Measurements from ENCODE around the gene TSPAN5. TPM values are rescaled to one million over a fixed set of nuclear protein-coding genes. Genes with fewer than 3 reads are reported as not detected.

The TSPAN5 gene
- total and polyA plus RNA-seq, 9 of the 15 experiments (the other 6 are each of a cell fraction or from before 2014, with no cell fraction given) = 0.58 to 6.6 (median 0.73) TPM

DNA sequence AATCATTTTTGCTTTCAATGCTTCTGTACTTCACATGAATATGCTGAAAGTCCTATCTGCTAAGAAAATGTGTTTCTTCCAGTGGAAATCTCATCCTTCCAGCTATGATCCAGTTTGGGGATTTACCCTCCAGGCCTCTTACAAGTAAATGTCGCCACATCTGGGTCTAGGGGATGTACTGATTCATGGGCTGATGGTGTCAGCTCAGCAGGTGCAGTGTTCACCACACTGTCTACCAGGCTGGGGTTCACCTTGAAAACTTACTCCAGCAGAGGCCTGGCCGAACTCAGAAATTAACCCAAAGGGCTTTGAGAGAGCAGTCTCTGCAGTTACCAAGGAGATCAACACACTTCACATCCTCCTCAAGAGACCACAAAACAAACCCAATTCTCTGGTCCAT, 154.3 kb downstream of the TSPAN5 start:
- intact Hi-C loops (cut with micrococcal nuclease) (no loop called here), in situ Hi-C loops (cut with MboI) (no loop called here)
- FAIRE-seq = no peak
- H3K4me3 ChIP-seq = no peak overlapping the region
- H3K9ac ChIP-seq (ENCODE audit: insufficient read depth in 1 of 2, low read depth in 2 of 2, low read length in 2 of 2) = no peak overlapping the region
- H3K79me2 ChIP-seq (ENCODE audit: control insufficient read depth, insufficient read depth, low read length) = no peaks in the 10 kb centered on the region
- H3K36me3 ChIP-seq (ENCODE audit: control insufficient read depth, insufficient read depth, low read length) = no peaks in the 10 kb centered on the region
- BruUV-seq (replicated peaks) = no TSS peak
- CTCF ChIA-PET (ENCODE audit: low intra/inter-chr PET ratio) = no interaction called here
- no peaks in the 10 kb centered on the region for H3K9me3 ChIP-seq (replicated peaks; ENCODE audit: control insufficient read depth, insufficient read depth, low read depth, low read length)
- H3K27me3 ChIP-seq (ENCODE audit: control insufficient read depth in 2 of 2, insufficient read depth in 2 of 2, low read length in 2 of 2) = 0 out of 5 replicates have a peak, but pooled peaks cover 0 to 4% of the 10 kb centered on the region in 2 experiments
- no peaks in the 10 kb centered on the region for H3K9me1 ChIP-seq (ENCODE audit: control insufficient read depth, insufficient read depth, low read length)
- no peak overlapping the region for H2AFZ ChIP-seq (ENCODE audit: low read depth, low read length)
- no peak overlapping the region for H3K27ac ChIP-seq (ENCODE audit: extremely low read depth, low read depth, low read length)
- H3K4me1 ChIP-seq (replicated peaks in 1 of 2; ENCODE audit: control insufficient read depth in 2 of 2, insufficient read depth in 2 of 2, low read length in 2 of 2) = no peaks in the 10 kb centered on the region
- no peak for ATAC-seq
- H4K20me1 ChIP-seq (replicated peaks; ENCODE audit: control insufficient read depth, insufficient read depth, low read length) = no peaks in the 10 kb centered on the region
- no peak overlapping the region for H3K4me2 ChIP-seq (ENCODE audit: insufficient read depth, low read length)
- DNase-seq (ENCODE audit: extremely low read depth in 1 of 4, low spot score in 3 of 4) = no peak
- TF ChIP-seq TCF7 (IDR thresholded peaks at IDR 0.05; ENCODE audit: borderline replicate concordance) (no peak), HNRNPL (IDR thresholded peaks at IDR 0.05; ENCODE audit: low read depth, low read length) (no peak), ZNF780A (CRISPR knock-in tag; IDR thresholded peaks at IDR 0.05) (no peak), SETDB1 (IDR thresholded peaks at IDR 0.05; ENCODE audit: low read length) (no peak), IFI16 (CRISPR knock-in tag; IDR thresholded peaks at IDR 0.05) (no peak), FOXJ2 (tag; IDR thresholded peaks at IDR 0.05) (no peak), ERF (CRISPR knock-in tag; IDR thresholded peaks at IDR 0.05) (no peak), E2F3 (CRISPR knock-in tag; IDR thresholded peaks at IDR 0.05) (no peak), LARP7 (IDR thresholded peaks at IDR 0.05) (no peak), ZNF121 (CRISPR knock-in tag; conservative IDR thresholded peaks at IDR 0.05) (no peak)
- TF ChIP-seq, protein P1, sequence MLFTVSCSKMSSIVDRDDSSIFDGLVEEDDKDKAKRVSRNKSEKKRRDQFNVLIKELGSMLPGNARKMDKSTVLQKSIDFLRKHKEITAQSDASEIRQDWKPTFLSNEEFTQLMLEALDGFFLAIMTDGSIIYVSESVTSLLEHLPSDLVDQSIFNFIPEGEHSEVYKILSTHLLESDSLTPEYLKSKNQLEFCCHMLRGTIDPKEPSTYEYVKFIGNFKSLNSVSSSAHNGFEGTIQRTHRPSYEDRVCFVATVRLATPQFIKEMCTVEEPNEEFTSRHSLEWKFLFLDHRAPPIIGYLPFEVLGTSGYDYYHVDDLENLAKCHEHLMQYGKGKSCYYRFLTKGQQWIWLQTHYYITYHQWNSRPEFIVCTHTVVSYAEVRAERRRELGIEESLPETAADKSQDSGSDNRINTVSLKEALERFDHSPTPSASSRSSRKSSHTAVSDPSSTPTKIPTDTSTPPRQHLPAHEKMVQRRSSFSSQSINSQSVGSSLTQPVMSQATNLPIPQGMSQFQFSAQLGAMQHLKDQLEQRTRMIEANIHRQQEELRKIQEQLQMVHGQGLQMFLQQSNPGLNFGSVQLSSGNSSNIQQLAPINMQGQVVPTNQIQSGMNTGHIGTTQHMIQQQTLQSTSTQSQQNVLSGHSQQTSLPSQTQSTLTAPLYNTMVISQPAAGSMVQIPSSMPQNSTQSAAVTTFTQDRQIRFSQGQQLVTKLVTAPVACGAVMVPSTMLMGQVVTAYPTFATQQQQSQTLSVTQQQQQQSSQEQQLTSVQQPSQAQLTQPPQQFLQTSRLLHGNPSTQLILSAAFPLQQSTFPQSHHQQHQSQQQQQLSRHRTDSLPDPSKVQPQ (CRISPR knock-in tag; IDR thresholded peaks at IDR 0.05; ENCODE audit: borderline replicate concordance) = no peak
- TF ChIP-seq, protein P2, sequence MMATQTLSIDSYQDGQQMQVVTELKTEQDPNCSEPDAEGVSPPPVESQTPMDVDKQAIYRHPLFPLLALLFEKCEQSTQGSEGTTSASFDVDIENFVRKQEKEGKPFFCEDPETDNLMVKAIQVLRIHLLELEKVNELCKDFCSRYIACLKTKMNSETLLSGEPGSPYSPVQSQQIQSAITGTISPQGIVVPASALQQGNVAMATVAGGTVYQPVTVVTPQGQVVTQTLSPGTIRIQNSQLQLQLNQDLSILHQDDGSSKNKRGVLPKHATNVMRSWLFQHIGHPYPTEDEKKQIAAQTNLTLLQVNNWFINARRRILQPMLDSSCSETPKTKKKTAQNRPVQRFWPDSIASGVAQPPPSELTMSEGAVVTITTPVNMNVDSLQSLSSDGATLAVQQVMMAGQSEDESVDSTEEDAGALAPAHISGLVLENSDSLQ (IDR thresholded peaks at IDR 0.05) = no peak
- POLR2A ChIA-PET = no interaction called here
- WGBS (ENCODE audit: insufficient coverage, low coverage, missing lambda C conversion rate) = 12% methylated on average over 2 of the region's 2 CpGs

Measured in K562 (cell line).